ENCODE results near the gene LPP.

DNA sequence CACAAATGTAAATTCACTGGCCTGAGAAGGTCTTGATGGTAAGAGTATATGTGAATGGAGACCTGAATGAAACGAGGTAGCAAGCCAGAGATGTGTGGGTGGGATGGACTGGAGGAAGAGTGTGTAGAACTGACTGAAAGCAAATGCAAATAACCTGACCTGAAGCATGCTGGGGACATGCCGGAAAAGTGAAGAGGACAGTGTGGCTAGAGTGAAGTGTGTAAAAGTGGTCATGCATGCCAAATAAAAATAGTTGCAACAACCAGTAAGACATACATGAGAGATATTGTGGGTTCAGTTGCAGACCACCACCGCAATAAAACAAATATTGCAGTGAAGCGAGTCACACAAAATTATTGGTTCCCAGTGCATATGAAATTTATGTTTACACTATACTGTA lies 82.3 kb downstream of the LPP start:
- TF ChIP-seq, protein P1, sequence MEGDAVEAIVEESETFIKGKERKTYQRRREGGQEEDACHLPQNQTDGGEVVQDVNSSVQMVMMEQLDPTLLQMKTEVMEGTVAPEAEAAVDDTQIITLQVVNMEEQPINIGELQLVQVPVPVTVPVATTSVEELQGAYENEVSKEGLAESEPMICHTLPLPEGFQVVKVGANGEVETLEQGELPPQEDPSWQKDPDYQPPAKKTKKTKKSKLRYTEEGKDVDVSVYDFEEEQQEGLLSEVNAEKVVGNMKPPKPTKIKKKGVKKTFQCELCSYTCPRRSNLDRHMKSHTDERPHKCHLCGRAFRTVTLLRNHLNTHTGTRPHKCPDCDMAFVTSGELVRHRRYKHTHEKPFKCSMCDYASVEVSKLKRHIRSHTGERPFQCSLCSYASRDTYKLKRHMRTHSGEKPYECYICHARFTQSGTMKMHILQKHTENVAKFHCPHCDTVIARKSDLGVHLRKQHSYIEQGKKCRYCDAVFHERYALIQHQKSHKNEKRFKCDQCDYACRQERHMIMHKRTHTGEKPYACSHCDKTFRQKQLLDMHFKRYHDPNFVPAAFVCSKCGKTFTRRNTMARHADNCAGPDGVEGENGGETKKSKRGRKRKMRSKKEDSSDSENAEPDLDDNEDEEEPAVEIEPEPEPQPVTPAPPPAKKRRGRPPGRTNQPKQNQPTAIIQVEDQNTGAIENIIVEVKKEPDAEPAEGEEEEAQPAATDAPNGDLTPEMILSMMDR (IDR thresholded peaks at IDR 0.05): no peak
- TF ChIP-seq EP300 (IDR thresholded peaks at IDR 0.05) (no peak), POLR2A (IDR thresholded peaks at IDR 0.05) (no peak)

All from ovary (tissue), 3 donors.